ENCODE measurements around the gene ANKRD29.

ANKRD29 gene

DNA sequence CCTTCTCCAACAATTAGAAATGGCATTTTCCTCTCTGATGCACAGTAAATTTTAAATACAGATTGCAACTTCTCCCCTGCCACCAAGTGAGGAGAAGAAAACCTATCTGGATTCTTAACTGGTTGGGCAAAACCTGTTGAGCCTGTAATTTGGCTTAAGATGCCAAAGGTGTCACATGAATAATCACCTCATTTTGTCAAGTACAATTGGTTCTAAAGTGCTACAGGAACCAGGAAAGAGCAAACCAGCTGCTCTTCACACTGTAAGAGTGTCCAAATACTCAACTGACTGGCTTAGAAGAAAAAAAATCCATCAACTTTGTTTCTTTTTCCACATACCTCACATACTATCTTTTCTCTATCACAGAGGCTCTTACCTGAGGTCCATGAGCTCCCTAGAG is 111.8 kb downstream of the ANKRD29 start:
- DNase-seq, result no peak

All from CD4-positive, alpha-beta T cell treated with Interleukin-21 for 1 hour (primary cell).